ENCODE results near the gene ATP9A. TPM values are rescaled to one million over a fixed set of nuclear protein-coding genes. Genes with fewer than 3 reads are reported as not detected.
A peak's percentile ranks its signal among the peaks of the same experiment; 100 is the strongest.

ATP9A gene
- total RNA-seq, 2 donors from 2014 or later, result 16.8 to 24.6 TPM

GRCh38 chr20:51720854-51721253 lies 47.3 kb downstream of the ATP9A start:
- H3K4me1 ChIP-seq, result no peaks in the 10 kb centered on the region
- WGBS, 2 donors, result 80 to 88% methylated on average over 8 of the region's 8 CpGs
- no peak overlapping the region for H3K27ac ChIP-seq
- H3K27me3 ChIP-seq, result no peaks in the 10 kb centered on the region
- no peaks in the 10 kb centered on the region for H3K9me3 ChIP-seq
- TF ChIP-seq, protein P1, sequence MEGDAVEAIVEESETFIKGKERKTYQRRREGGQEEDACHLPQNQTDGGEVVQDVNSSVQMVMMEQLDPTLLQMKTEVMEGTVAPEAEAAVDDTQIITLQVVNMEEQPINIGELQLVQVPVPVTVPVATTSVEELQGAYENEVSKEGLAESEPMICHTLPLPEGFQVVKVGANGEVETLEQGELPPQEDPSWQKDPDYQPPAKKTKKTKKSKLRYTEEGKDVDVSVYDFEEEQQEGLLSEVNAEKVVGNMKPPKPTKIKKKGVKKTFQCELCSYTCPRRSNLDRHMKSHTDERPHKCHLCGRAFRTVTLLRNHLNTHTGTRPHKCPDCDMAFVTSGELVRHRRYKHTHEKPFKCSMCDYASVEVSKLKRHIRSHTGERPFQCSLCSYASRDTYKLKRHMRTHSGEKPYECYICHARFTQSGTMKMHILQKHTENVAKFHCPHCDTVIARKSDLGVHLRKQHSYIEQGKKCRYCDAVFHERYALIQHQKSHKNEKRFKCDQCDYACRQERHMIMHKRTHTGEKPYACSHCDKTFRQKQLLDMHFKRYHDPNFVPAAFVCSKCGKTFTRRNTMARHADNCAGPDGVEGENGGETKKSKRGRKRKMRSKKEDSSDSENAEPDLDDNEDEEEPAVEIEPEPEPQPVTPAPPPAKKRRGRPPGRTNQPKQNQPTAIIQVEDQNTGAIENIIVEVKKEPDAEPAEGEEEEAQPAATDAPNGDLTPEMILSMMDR (IDR thresholded peaks at IDR 0.05), result no peak
- TF ChIP-seq POLR2A (IDR thresholded peaks at IDR 0.05), result no peak
- H3K36me3 ChIP-seq (replicated peaks in 1 of 2; ENCODE audit: insufficient read depth in 1 of 2, low read depth in 2 of 2), result no peaks in the 10 kb centered on the region
- intact Hi-C loops (cut with DNase I), result no loop called here
- ATAC-seq (no peak), DNase-seq (no peak)
- H3K4me3 ChIP-seq, result no peak overlapping the region

DNA sequence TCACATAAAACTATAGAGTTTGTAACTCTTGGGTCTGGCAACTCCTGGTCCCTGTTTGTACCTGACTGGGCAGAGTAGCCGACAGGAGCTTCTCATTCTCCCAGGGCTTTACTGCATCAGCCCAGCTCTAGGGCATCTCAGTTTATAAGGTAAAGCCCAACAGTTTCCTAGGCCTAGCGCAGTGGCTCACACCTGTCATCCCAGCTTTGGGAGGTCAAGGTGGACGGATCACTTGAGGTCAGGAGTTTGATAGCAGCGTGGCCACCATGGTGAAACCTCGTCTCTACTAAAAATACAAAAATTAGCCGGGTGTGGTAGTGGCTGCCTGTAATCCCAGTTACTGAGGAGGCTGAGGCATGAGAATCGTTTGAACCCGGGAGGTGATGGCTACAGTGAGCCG lies 47.8 kb downstream of the ATP9A start:
- TF ChIP-seq, protein P1 (IDR thresholded peaks at IDR 0.05), result no peak
- no peak for TF ChIP-seq POLR2A (IDR thresholded peaks at IDR 0.05)
- no peaks in the 10 kb centered on the region for H3K36me3 ChIP-seq (replicated peaks in 1 of 2; ENCODE audit: insufficient read depth in 1 of 2, low read depth in 2 of 2)
- DNase-seq (no peak), ATAC-seq (no peak)
- no peak overlapping the region for H3K4me3 ChIP-seq
- H3K27me3 ChIP-seq, result no peaks in the 10 kb centered on the region
- no peak overlapping the region for H3K27ac ChIP-seq
- intact Hi-C loops (cut with DNase I), result no loop called here
- H3K4me1 ChIP-seq, result no peaks in the 10 kb centered on the region
- WGBS, 2 donors, result 86 to 94% methylated on average over 9 of the region's 9 CpGs
- H3K9me3 ChIP-seq, result no peaks in the 10 kb centered on the region

DNA sequence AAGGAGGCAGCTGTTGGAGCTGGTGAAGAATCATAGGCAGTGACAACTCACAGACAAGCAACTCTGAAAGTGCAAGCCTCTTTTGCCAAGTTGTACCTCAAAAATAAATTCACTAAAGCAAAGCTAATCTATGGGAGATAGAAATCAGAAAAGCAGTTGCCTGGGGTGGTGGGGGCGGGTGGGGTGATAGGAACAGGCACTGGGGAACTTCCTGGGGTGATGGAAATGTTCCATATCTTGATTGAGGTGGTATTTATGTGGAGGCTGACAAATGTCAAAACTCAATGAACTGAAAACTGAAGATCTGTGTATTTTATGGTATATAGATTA lies 52.4 kb downstream of the ATP9A start:
- Histone ChIP-seq H3K4me1 (no peaks in the 10 kb centered on the region), H3K27ac (peak overlapping the region in 3 of 4 donors; percentile 35 to 56 (median 48)), H3K27me3 (no peaks in the 10 kb centered on the region), H3K4me3 (no peak overlapping the region), H3K9me3 (no peaks in the 10 kb centered on the region), H3K36me3 (replicated peaks in 1 of 2; ENCODE audit: insufficient read depth in 1 of 2, low read depth in 2 of 2) (no peaks in the 10 kb centered on the region)
- ATAC-seq, result no peak
- intact Hi-C loops (cut with DNase I), result no loop called here
- WGBS, 2 donors, result 85 to 86% methylated on average over 1 of the region's 1 CpG
- TF ChIP-seq, protein P1 (IDR thresholded peaks at IDR 0.05), result no peak
- TF ChIP-seq POLR2A (IDR thresholded peaks at IDR 0.05), result no peak
- no peak for DNase-seq

DNA sequence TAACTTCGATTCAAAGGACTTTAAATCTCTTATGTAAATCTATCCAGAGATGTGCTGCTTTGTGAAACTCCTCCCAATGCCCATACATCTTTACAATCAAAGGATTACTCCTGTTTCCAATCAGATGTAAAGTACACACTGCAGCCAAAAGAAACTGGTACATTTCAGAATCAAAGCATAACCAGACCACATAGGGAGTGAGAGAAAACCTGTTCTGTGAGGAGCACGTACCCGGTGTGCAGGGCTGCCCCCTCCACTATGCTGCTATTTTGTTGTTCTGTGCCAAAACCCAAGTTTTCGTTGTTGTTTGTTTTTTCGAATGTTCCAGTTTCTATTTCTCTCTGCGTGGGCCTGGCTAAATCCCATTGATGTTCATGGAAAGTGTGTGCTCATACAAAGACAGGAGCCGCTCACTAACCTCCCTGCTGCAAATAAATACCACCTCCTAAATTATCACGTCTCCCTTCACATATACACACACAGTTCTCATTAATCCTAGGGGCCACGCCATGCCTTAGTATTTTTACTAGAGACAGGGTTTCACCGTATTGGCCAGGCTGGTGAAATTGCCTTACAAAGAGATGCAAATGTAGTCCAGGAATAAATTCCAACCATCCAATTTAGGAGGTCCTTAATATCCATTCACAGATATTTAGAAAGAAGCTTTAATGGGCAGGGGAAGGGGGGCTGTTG lies 52.9 kb downstream of the ATP9A start:
- DNase-seq (peak in 1 of 4 donors; percentile 9), ATAC-seq (peak; percentile 63)
- no peaks in the 10 kb centered on the region for H3K27me3 ChIP-seq
- TF ChIP-seq, protein P1 (IDR thresholded peaks at IDR 0.05), result no peak
- TF ChIP-seq POLR2A (IDR thresholded peaks at IDR 0.05), result no peak
- H3K9me3 ChIP-seq, result no peaks in the 10 kb centered on the region
- H3K4me1 ChIP-seq, result no peaks in the 10 kb centered on the region
- H3K36me3 ChIP-seq (replicated peaks in 1 of 2; ENCODE audit: insufficient read depth in 1 of 2, low read depth in 2 of 2), result no peaks in the 10 kb centered on the region
- H3K4me3 ChIP-seq, result no peak overlapping the region
- intact Hi-C loops (cut with DNase I), result no loop called here
- 49 to 64% methylated on average over 10 of the region's 10 CpGs for WGBS, 2 donors
- H3K27ac ChIP-seq, result peak overlapping the region; percentile 5 to 56 (median 42)

DNA sequence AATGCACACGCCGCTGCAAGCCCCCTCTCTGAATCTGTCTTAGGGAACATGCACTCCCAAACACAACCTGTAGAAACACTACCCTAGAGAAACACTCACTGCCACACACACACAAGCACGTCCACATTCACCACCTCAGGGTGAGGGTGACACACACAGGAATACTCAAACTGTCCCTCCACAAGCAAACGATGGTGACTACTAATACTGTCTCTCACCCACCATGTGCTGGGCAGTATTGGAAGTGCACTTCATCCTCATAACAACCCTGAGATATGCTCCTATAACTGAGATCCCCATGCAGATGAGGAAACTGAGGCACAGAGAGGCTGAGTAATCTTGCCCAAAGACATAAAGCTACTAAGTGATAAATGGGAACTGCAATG lies 55.0 kb downstream of the ATP9A start:
- H3K36me3 ChIP-seq (replicated peaks in 1 of 2; ENCODE audit: insufficient read depth in 1 of 2, low read depth in 2 of 2), result no peaks in the 10 kb centered on the region
- no peaks in the 10 kb centered on the region for H3K4me1 ChIP-seq
- WGBS, 2 donors, result 86 to 89% methylated on average over 1 to 4 of the region's 4 CpGs
- no peak for TF ChIP-seq POLR2A (IDR thresholded peaks at IDR 0.05)
- TF ChIP-seq, protein P1 (IDR thresholded peaks at IDR 0.05), result no peak
- peak overlapping the region in 2 of 4 donors; percentile 29 to 38 for H3K27ac ChIP-seq
- DNase-seq (no peak), ATAC-seq (no peak)
- H3K27me3 ChIP-seq, result no peaks in the 10 kb centered on the region
- no peaks in the 10 kb centered on the region for H3K9me3 ChIP-seq
- no peak overlapping the region for H3K4me3 ChIP-seq
- intact Hi-C loops (cut with DNase I), result no loop called here

Measured in body of pancreas (tissue), 4 donors.